GM20431 (cell line): Measurements from ENCODE around the gene NTM.

Source experiments
- in situ Hi-C: fragments of 300-500 bp; cut with MseI, MboI; formaldehyde crosslinking; loops from one replicate; pipeline ENCODE4 v1.15.0; 2020; ENCODE audit warnings: low sequenced_read_pairs; ENCODE audit not compliant: unreplicated experiment

The NTM gene

DNA sequence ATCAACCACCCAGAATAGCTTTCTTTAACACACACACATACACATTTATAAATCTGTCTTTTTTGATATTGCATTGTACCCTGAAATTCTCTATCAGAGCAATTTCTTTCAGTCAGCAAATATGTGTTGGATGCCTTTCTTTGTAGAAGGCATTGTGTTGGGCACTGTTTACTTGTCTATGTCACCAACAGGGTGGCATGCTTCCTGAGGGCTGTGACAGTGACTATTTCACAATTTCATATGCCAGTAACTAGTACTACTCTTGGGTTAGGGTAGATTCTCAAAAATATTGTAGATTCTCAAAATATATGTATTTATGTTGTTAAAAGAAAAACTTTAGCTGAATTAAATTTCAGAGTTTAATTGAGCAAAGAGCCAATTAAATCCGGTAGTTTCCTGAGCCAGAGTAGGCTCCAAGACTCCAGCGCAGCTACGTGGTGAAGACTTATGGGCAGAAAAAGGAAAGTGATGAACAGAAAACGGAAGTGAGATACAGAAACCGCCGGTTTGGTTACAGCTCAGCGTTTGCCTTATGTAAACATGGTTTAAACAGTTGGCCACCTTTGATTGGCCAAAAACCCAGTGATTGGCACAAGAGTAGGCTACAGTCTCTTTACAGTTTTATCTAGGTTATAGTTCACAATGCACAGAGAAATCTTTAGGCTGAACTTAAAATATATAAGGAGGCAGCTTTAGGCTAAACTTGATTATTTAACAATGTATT is 723.3 kb downstream of the NTM start:
- in situ Hi-C loops, result no loop called here

DNA sequence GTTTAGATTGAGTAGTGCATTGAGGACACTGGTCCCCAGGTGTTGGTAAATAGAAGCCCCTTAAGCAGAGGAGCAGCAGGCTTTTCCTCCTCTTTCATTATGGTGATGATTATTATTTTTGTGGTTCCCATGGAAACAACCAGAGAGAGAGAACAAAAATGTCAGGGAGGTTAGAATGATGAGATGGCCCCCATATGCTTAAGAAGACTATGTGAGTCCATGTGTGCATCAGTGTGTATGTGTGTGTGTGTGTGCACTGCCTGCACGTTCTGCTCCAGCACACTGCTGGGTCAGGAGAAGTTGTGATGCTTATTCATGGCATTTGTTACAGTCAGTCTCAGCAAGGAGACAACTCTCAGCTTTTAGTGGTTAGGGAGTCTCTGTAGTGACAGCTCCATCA is 724.2 kb downstream of the NTM start:
- in situ Hi-C loops, result no loop called here

DNA sequence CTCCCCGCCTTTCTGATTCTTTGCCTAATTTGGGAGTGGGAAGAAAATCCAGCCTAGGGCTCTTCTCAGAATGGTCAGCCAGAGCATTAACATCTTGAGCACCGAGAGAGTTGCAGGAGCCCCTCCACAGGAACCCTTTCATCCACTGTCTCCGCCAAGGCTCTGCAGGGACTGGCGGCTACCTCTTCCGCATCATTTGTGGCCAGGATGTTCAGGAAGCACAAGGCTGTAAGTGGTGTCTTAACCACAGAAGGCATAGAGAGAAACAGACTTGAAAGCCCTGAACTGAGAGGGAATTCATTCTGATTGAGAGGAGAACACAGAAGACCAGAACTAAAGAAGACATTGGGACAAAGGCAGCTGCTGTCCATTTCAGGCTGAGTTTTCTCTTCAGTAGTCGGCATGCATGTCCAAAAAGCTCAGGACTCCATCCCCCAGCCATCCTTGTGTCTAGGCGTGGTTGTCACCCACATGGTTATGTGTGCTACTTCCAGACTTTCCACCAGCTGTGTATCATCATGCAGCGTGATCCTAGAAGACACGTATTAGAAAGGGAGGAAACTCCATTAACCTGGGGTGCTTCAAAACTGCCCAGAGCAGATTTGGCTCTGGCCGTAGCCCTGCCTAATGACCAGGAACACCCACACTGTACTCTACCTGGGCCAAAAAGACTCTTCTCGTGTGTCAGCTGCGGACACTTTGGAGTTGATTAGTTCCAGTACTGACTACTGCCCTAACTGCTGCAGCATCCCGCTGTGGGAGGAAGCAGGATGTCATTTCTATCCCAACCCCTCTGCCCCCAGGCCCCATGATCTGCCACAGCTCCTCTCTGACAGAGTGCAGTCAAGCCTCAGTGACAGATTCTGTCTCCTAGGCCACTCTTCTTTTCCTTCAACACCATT is 725.1 kb downstream of the NTM start:
- in situ Hi-C loops, result no loop called here

DNA sequence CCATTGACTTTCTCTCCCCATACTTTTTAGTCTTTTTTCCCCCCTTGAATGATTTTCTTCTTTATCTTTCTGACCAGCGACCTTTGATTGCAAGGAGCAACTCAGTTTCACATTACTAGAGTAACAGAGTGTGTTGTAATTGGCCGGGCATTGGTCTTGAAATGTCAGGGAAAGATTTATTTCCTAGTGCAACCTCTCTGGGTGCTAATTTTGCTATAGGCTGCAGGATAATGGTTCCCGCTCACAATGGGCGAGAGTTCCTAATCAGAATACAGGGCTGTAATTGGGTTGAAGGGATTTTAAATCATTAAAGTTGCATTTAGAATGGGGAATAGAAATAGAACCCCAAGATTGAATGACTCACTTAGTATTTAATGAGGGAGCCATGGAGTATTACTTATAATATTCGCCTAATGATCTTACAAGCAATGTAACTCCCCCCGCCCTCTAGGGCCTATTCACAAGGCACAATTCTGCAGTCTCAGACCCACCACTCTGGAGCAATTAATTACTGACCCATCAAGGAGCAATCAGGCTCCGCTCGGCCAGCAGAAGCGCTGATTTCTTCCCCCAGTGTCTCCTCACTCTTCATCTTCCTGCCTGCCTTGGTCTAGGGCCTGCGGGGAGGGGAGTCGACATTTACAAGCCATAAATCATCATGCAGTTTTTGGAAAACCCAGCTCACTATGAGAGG is 725.9 kb downstream of the NTM start:
- in situ Hi-C loops, result no loop called here

DNA sequence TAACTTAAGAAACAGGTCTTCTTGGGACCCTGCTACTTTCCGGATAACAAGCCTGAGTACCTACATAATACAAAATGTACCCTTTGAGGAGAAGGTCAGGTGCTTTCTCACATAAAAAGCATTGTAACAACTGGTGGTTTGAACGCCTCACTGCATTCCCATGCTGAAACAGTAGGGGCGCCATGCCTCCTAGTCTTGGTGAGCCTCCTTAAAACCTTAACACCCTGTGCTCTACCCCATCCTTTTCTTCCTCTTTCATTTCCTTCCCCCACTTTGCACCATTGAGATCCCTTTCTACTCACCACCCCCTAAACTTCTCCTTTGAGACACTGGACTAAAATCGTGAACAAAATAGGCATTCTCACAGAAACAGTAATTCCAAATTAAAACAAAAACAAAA is 729.3 kb downstream of the NTM start:
- in situ Hi-C loops, result no loop called here

DNA sequence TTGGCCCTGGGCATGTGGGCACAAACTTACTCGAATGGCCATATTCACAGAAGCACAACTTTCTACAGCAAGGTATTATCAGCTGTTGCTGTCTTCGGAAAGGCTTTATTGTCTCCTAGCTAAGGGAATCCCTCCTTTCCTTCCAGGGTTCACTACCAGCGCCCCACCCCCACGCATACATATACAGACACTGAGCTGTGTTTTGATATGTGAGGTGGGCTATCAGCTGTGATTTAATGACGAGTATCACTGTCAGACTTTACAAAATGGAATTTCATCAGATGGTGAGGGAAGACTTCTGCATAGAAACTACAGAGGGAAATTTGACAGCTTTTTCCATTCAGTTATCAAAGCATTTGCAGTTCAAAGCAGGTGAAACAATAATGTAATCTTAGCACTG is 730.2 kb downstream of the NTM start:
- in situ Hi-C loops, result no loop called here

DNA sequence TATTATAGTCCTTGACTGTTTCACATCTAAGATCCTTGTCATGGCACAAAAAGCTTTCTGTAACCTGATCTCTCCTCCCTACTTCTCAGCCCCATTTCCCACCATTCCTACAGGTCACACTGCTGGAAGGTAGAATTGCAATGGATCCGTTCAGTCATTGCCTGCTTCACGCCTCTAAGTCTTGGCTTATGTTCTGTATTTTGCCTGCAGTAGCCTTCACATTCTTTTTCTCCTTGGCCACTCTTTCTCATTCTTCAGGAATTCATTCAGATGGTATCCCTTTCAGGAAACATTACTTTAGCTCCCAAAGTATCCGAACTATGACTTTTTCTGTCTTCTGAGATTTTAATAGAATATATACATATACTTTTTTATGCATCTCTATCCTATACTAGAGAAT is 731.5 kb downstream of the NTM start:
- in situ Hi-C loops, result no loop called here

DNA sequence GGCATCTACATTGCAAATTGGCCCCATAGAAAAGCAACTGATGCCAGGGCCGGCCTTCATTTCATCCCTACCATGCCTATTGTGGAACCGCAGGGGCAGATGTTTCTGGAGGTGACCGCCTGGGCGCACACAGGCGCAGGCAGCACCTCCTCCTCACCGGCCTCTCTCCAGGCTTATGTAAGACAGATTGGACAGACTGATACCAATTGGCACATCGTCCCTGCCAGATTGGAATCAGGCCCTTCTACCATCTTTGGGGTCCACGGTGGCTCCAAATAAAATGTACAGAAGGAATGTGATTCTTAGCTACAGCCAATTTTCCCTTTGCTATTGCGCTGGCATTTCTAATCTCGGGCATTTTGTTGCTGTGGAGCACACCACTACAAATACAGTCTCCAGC is 732.6 kb downstream of the NTM start:
- in situ Hi-C loops, result no loop called here

DNA sequence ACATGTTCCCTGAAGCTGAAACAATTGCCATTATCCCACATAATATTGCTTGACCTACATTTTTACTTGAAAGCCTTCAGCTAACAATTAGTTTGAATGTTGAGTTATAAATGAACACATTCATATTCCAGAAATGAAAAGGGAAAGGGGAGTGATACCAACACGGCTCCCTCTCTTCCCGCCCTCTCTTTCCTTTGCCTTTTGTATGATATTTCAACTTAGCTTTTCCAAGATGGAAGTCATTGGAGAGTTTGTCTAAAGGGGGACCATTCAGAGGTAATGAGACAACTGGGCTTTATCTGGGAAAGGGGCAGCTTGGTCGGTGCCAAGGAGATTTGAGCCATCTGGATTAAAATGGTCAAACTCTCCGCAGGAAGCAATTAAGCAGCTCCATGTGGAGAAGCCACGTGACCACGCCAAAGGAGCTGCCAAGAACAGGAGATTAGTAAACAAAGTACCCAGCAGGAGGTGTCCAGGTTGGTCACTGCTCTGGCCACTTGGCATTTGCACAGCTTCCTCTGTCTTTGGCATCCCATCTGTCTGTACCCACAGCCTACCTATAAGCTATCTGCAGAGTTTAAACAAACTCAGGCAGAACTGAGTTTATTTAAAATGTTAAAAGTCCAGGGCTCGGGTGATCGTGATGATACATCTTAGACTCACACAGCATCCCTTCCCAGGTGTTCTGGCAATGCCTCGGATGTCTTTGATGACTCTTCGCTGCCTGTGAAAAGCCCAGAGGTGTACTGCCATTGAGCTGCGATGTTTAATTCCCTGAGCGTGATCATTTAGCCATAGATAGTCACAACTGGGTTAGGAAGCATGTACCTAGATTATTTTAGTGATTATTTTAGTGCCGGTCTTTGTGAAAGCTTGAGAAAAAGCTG is 735.9 kb downstream of the NTM start:
- in situ Hi-C loops, result no loop called here

DNA sequence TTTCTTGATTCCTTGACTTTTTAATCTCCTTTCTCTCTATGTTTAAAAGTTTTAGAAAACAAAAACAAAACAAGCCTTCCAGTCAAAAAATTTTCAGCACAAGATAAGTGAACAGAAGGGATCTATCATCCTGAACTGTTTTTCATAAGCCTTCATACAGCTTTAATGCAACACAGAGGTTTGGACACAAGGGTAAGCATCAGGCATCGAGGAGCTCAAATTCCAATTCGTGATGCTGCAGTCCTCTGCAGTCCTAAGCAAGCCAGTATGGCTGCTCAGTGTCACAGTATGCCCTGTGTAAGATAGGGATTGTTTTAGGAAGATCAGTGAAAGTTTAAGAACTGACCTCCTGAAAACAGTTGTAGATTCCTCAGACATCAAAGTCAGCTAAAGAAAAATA is 740.9 kb downstream of the NTM start:
- in situ Hi-C loops, result no loop called here

DNA sequence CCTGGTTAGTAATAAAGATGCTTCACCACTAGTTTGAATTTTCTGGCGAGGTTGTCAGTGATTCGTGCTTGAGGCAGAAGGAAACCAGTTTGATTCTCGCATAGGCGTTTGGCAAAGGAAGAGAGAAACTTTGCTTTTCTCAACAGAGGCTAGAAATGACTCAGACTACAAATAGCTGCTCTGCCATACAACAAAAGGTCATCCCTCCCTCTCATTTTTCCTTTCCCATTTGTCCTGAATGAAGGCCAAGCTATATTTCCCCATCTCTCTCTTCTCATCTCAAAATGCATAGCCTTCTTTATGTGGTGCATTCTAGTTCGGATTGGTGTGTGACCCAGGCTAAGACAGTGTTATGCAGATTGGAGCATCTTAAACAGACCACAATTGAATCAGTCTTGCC is 741.4 kb downstream of the NTM start:
- in situ Hi-C loops, result no loop called here

DNA sequence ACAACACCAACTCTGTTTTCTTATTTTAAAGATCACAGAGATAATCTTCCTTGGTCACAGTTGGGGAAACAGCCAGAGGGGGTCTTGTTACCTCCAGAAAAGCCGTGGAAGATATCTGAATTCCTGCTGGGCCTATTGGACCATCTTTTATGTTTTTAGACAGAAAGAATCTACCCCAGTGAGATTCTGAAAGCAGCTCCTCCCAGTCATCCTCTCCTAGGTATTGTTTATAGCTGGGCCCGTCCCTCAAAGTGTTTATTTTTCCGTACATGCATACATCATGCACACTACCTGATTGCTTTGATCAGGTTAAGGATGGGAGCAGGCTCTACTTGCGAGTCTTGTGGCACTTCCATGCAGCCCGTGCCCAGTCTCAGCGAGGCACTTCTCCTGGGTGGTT is 742.4 kb downstream of the NTM start:
- in situ Hi-C loops, result no loop called here

DNA sequence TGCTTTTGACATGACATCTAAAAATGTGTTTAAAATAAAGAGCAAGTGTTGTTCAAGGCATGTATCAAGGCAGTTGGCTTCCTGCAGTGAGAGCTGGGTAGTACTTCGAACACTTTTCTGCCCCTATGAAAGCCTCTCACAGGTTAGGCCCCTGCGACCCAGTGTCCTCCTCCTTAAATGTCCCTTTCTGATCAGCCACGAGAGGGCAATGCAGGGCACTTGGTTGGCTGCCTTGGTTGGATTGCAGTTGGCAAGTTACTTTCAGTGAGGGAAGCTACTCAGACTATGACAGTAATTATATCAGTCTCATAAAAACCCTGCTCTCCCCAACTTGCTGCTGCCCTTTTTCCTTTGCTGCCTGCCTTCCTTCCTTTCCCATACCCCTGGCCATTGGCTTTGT is 743.8 kb downstream of the NTM start:
- in situ Hi-C loops, result no loop called here

DNA sequence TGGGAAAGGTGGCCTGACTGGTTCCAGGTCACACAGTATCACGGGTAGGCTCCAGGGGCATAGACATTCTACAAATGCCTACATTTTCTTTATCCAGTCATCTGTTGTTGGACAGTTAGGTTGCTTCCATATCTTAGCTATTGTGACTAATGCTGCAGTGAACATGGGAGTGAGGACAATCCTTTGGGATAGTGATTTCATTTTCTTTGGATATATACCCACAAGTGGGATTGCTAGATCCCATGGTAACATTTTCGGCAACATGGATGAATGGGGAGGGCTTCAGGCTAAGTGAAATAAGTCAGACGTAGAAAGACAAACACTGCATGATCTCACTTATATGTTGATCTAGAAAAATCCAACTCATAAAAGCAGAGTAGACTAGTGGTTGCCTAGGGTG is 744.3 kb downstream of the NTM start:
- in situ Hi-C loops, result no loop called here

DNA sequence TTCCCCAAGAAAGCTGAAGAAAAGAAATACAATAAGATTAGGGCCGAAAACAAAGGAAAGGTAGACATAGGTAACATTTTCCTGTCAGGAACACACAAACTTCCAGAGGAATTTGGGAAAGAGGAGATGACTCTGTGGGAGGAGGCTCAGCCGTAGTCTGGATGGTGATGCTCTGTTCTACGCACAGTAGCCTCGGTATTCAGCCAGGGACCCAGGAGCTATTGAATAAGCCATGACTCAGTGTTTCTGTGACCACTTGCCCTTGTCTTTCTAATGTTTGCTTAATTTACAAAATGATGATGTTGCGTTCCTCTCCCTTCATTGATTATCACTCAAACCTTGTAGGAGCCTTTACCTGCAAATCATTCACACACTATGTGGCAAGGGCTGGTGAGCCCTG is 745.0 kb downstream of the NTM start:
- in situ Hi-C loops, result no loop called here

DNA sequence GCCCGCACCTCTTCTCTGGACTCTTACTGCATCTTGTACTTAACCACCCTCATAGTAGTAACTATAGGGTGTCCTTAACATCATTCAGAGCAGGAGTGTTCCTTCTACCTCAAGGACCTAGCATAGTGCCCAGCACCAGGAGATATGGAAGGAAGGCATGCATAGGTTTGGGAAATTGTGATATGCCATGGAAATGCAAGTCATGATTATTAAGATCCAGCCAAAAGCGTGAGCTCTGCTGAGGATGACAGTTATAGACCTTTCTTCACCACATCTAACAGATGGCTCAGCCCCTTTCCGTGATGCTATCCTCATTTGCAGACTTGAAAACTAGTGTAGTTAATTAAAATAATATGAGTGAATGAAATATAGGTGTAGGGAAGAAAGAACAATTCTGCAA is 746.1 kb downstream of the NTM start:
- in situ Hi-C loops, result no loop called here

DNA sequence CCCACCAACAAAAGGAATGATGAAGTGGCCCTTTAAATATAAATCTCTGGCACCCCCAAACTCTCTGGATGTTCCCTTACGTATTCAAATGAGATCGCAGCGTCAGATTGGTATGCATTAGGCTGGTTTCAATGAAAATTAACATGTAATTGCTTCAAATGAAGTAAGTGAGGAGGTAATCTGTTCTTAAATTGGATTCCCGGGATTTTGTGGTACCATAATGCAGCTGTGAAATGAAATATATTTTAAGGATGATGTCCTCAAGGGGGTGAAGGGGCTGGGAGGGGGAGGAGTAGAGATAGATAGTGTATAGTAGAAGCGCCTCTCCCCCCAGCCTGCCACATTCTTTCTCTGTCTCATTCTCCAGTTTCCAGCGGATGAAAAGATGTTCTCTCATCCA is 748.2 kb downstream of the NTM start:
- in situ Hi-C loops, result no loop called here

DNA sequence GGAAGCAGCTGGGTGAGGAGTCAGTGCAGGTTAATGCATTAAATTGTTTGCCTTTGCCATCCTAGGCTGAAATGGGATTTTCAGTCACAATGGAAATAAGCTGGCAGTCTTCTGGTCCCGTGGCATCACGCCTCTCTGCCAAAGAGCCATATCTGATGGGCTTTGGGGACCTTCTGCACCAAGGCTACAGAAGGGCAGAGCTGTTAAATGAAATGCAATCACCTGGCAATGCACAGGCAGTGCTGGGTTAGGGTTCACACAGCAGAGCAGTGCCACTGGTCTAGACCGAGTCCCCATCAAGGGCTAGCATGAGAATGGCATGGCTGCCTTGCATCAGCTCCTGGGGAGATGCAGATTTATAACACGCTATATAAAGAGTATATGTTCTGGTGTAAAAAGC is 749.2 kb downstream of the NTM start:
- in situ Hi-C loops, result no loop called here

DNA sequence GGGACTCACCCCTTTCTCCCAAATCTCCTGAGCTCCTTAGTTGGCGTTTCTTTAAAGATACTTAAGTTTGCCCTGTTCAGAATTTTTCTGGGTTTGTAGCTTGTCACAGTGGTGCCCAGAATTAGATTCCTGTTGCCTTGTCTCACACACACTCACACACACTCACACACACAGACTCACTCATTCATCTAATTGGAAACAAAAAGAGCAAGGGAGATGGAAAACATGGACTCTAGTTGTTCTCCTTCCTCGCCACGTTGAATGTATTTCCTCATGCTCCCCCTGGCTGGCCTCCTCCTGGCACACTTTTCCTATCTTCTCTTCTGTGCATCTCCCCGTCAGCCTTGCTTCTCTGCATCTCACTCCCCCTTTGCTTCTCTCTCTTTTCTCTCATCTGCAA is 752.3 kb downstream of the NTM start:
- in situ Hi-C loops, result no loop called here

DNA sequence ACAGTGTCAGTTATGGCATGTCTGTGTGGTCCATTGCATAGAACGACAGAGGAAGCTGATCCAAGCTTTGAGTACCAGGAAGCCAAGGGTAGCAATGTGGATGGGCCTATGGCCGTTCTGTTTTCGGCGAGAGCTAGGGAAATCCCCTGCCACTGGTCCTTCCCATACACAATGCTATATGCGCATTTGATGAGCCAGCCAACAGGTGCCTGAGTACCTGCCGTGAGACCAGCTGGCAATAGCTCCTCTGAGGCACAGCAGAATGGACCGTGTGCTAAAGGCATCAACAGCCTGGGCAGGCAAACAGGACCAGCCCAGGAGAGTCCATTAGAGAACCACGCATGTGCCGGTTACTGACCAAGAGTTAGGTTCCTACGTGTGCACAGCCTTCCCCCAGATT is 753.0 kb downstream of the NTM start:
- in situ Hi-C loops, result no loop called here
